Central memory CD8-positive, alpha-beta T cell (primary cell): ENCODE results near the gene C5orf52.
"Not testable (repeated sequence)": the region's sequence is repeated elsewhere in the genome, so short reads cannot be mapped to it uniquely, and the experiment has no call there.

Experiments
- ATAC-seq: fragments of 150-1000 bp; cut with Tn5 transposase; replicated peaks from 2 replicates; pipeline ENCODE4 v1.10.0; 2022; ENCODE audit warnings: mild to moderate bottlenecking, moderate FRiP score, moderate number of reproducible peaks; ENCODE audit not compliant: poor library complexity, severe bottlenecking; ENCODE audit errors: extremely low read depth
- DNase-seq, 2 donors: peaks; one replicate each; pipeline ENCODE4 v3.0.0; 2021; ENCODE audit warnings: low spot score in 2 of 2
- H3K27ac Mint-ChIP-seq: one replicate; pipeline ENCODE4 v1.8.0; 2022; ENCODE audit warnings: low read depth, mild to moderate bottlenecking, moderate library complexity, mixed read lengths
- H3K27me3 Mint-ChIP-seq: one replicate; pipeline ENCODE4 v1.8.0; 2022; ENCODE audit warnings: mixed read lengths
- H3K36me3 Mint-ChIP-seq: one replicate; pipeline ENCODE4 v1.8.0; 2022; ENCODE audit warnings: mild to moderate bottlenecking, moderate library complexity, mixed read lengths; ENCODE audit not compliant: insufficient read depth
- H3K4me1 Mint-ChIP-seq: one replicate; pipeline ENCODE4 v1.8.0; 2022; ENCODE audit warnings: mixed read lengths
- H3K4me3 Mint-ChIP-seq: one replicate; pipeline ENCODE4 v1.8.0; 2022; ENCODE audit warnings: mild to moderate bottlenecking, moderate library complexity, mixed read lengths
- H3K9me3 Mint-ChIP-seq: one replicate; pipeline ENCODE4 v1.8.0; 2022; ENCODE audit warnings: mixed read lengths

C5orf52 gene

GRCh38 chr5:157686276-157687197 is 15.2 kb downstream of the C5orf52 start:
- H3K27me3 Mint-ChIP-seq, H3K27ac Mint-ChIP-seq, H3K9me3 Mint-ChIP-seq, H3K36me3 Mint-ChIP-seq, H3K4me1 Mint-ChIP-seq, ATAC-seq, H3K4me3 Mint-ChIP-seq: not testable (repeated sequence)
- peak in 1 of 2 donors; percentile 0 for DNase-seq

- Mint-ChIP-seq H3K36me3 (peaks cover 2% of the 10 kb centered on the region), H3K27ac (no peak overlapping the region), H3K4me1 (no peaks in the 10 kb centered on the region), H3K9me3 (no peaks in the 10 kb centered on the region), H3K4me3 (no peak overlapping the region), H3K27me3 (no peaks in the 10 kb centered on the region)
- ATAC-seq (no peak), DNase-seq (no peak)
Measured at GRCh38 chr5:157687198-157687554, 15.8 kb downstream of the C5orf52 start.

GRCh38 chr5:157689942-157690689 is 18.8 kb downstream of the C5orf52 start:
- Mint-ChIP-seq H3K27ac (no peak overlapping the region), H3K36me3 (peaks cover 2% of the 10 kb centered on the region), H3K9me3 (no peaks in the 10 kb centered on the region), H3K27me3 (peaks cover 3% of the 10 kb centered on the region), H3K4me3 (no peak overlapping the region), H3K4me1 (no peaks in the 10 kb centered on the region)
- ATAC-seq (no peak), DNase-seq (no peak)

GRCh38 chr5:157690690-157691433 is 19.5 kb downstream of the C5orf52 start:
- H3K9me3 Mint-ChIP-seq: no peaks in the 10 kb centered on the region
- H3K27ac Mint-ChIP-seq: no peak overlapping the region
- peaks cover 2% of the 10 kb centered on the region for H3K36me3 Mint-ChIP-seq
- no peaks in the 10 kb centered on the region for H3K4me1 Mint-ChIP-seq
- H3K27me3 Mint-ChIP-seq: peaks cover 11% of the 10 kb centered on the region
- H3K4me3 Mint-ChIP-seq: no peak overlapping the region
- DNase-seq (no peak), ATAC-seq (no peak)

GRCh38 chr5:157693816-157694215 is 22.5 kb downstream of the C5orf52 start:
- H3K4me3 Mint-ChIP-seq, H3K4me1 Mint-ChIP-seq, H3K9me3 Mint-ChIP-seq, H3K27ac Mint-ChIP-seq, H3K36me3 Mint-ChIP-seq, ATAC-seq, DNase-seq: not testable (repeated sequence)
- peaks cover 12% of the 10 kb centered on the region for H3K27me3 Mint-ChIP-seq

GRCh38 chr5:157696154-157696553 is 24.8 kb downstream of the C5orf52 start:
- H3K27me3 Mint-ChIP-seq: peaks cover 12% of the 10 kb centered on the region
- DNase-seq, H3K36me3 Mint-ChIP-seq, H3K4me1 Mint-ChIP-seq, ATAC-seq, H3K27ac Mint-ChIP-seq, H3K4me3 Mint-ChIP-seq, H3K9me3 Mint-ChIP-seq: not testable (repeated sequence)

GRCh38 chr5:157698674-157699073 is 27.3 kb downstream of the C5orf52 start:
- H3K4me3 Mint-ChIP-seq, H3K36me3 Mint-ChIP-seq, ATAC-seq, H3K9me3 Mint-ChIP-seq, H3K4me1 Mint-ChIP-seq, H3K27ac Mint-ChIP-seq, DNase-seq: not testable (repeated sequence)
- H3K27me3 Mint-ChIP-seq: peaks cover 12% of the 10 kb centered on the region

- peaks cover 1% of the 10 kb centered on the region for H3K36me3 Mint-ChIP-seq
- no peak for DNase-seq
- H3K27ac Mint-ChIP-seq: no peak overlapping the region
- no peak for ATAC-seq
- H3K4me1 Mint-ChIP-seq: no peaks in the 10 kb centered on the region
- peaks cover 14% of the 10 kb centered on the region for H3K27me3 Mint-ChIP-seq
- H3K4me3 Mint-ChIP-seq: no peak overlapping the region
- H3K9me3 Mint-ChIP-seq: no peaks in the 10 kb centered on the region
Measured at GRCh38 chr5:157703736-157704135, 32.4 kb downstream of the C5orf52 start.

- ATAC-seq (no peak), DNase-seq (no peak)
- H3K4me3 Mint-ChIP-seq: no peak overlapping the region
- peaks cover 14% of the 10 kb centered on the region for H3K27me3 Mint-ChIP-seq
- no peak overlapping the region for H3K27ac Mint-ChIP-seq
- H3K4me1 Mint-ChIP-seq: no peaks in the 10 kb centered on the region
- H3K9me3 Mint-ChIP-seq: no peaks in the 10 kb centered on the region
- no peaks in the 10 kb centered on the region for H3K36me3 Mint-ChIP-seq
Measured at GRCh38 chr5:157708866-157709265, 37.5 kb downstream of the C5orf52 start.

GRCh38 chr5:157709346-157709745 is 38.0 kb downstream of the C5orf52 start:
- Mint-ChIP-seq H3K9me3 (no peaks in the 10 kb centered on the region), H3K27ac (no peak overlapping the region), H3K4me1 (no peaks in the 10 kb centered on the region), H3K4me3 (no peak overlapping the region), H3K27me3 (peaks cover 14% of the 10 kb centered on the region), H3K36me3 (no peaks in the 10 kb centered on the region)
- no peak for DNase-seq
- ATAC-seq: no peak

GRCh38 chr5:157710431-157710830 is 39.1 kb downstream of the C5orf52 start:
- H3K27me3 Mint-ChIP-seq: peaks cover 11% of the 10 kb centered on the region
- H3K4me1 Mint-ChIP-seq: no peaks in the 10 kb centered on the region
- no peaks in the 10 kb centered on the region for H3K9me3 Mint-ChIP-seq
- no peak for ATAC-seq
- H3K36me3 Mint-ChIP-seq: no peaks in the 10 kb centered on the region
- H3K27ac Mint-ChIP-seq: no peak overlapping the region
- DNase-seq: no peak
- H3K4me3 Mint-ChIP-seq: no peak overlapping the region

GRCh38 chr5:157710882-157711281 is 39.5 kb downstream of the C5orf52 start:
- ATAC-seq (no peak), DNase-seq (no peak)
- H3K27me3 Mint-ChIP-seq: peaks cover 7% of the 10 kb centered on the region

More at GRCh38 chr5:157710882-157711281, 39.5 kb downstream of the C5orf52 start:
- Mint-ChIP-seq H3K4me3 (no peak overlapping the region), H3K27ac (no peak overlapping the region), H3K9me3 (no peaks in the 10 kb centered on the region), H3K36me3 (no peaks in the 10 kb centered on the region), H3K4me1 (no peaks in the 10 kb centered on the region)
